HG02588 (cell line): Measurements from ENCODE around the gene MORN5.

Experiments used
- ATAC-seq: cut with Tn5 transposase; IDR thresholded peaks from one replicate; pipeline ENCODE4 v1.9.1; 2021; ENCODE audit warnings: mild to moderate bottlenecking, moderate library complexity; ENCODE audit not compliant: unreplicated experiment

Gene MORN5

DNA sequence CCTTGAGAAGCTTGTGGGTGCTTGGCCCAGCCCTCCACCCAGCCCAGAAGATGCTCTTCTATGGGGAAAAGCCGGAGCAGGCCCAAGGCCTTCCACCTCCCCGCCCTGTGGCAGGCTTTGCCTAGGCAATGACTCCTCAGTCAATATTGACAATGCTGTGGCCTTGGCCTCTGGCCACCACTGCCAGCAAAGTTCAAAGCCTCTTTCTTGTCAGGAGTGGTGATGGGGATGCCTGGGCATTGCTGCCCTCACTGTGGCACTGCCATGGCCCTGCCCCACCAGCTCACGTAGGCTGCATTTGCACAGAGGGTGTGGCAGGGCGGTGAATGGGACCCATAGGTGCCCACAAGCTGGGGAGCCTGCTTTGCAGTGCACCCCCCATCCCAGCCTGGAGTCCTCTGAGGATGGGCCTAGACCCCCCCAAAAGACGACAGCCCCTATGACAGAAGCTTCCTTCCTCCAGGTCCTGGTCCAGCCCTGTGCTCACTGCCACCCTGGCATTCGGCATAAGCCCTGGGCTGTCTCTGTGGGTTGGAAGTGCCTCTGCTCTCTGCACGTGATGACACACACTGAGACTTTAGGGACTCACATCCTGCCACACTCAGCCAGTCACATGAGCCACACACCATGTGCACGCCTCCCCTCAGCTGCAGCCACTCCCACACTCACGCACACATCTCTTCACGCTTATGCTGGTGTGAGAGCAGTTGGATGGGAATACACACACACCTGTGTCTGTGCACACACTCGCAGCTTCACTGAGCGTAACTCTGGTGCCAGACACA lies 31.1 kb downstream of the MORN5 start:
- no peak for ATAC-seq

- no peak for ATAC-seq
These were observed 31.9 kb downstream of the MORN5 start for GRCh38 chr9:122191584-122191983.

- ATAC-seq, result no peak
These were observed 32.7 kb downstream of the MORN5 start for GRCh38 chr9:122192261-122192875.

DNA sequence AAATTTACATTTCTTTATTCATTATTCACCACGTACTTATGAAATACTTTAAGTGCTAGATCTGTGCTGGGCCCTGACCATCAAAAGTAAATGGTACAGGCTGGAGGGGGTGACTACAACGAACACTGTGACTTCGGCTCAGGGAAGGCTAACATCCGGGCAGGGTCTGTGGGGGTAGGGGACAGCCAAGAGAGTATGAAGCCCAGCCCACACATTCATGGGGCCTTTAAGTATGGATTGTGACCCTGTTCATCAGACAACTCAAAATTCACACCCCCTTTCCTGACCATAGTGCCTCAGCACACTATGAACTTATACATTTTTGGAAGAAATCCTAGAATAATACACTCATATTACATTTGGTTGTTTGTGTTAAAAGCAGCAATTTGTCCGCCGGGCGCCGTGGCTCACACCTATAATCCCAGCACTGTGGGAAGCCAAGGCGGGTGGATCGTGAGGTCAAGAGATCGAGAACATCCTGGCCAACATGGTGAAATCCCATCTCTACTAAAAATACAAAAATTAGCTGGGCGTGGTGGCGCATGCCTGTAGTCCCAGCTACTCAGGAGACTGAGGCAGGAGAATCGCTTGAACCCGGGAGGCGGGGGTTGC lies 33.3 kb downstream of the MORN5 start:
- ATAC-seq, result no peak

DNA sequence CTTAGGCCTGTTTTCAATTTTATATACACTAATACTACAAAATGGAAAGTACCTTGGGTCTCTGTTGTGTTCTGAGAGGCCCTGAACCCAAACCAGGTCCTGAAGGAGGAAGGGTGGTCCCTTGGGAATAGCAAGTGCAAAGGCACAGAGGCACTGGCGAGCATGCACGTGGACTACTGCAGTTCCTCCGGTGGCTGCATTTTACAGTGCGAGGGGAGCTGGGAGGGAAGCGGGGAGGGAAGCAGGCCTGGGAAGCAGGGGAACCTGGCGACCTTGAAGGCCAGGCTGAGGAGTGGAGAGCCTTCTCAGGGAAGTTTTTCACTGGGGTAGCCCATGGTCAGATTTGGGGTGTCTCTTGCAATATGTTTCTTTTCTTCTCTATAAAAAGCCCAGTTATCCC lies 33.9 kb downstream of the MORN5 start:
- no peak for ATAC-seq

DNA sequence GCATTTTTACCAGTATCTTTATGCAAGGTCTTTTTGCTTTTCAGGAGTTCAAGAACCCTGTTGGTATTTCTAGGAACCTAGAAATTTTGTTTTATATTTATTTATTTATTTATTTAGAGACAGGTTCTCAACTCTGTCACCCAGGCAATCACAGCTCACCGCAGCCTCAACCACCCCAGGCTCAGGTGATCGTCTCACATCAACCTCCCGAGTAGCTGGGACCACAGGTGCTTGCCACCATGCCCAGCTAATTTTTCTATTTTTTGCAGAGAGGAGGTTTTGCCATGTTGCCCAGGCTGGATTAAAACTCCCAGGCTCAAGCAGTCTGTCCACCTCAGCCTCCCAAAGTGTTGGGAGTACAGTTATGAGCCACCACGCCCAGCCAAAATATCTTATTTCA lies 36.2 kb downstream of the MORN5 start:
- ATAC-seq, result no peak

GRCh38 chr9:122197426-122197825 lies 37.7 kb downstream of the MORN5 start:
- ATAC-seq, result no peak

GRCh38 chr9:122197882-122198281 lies 38.2 kb downstream of the MORN5 start:
- no peak for ATAC-seq

- ATAC-seq, result no peak
These were observed 41.4 kb downstream of the MORN5 start for GRCh38 chr9:122200960-122201595.

DNA sequence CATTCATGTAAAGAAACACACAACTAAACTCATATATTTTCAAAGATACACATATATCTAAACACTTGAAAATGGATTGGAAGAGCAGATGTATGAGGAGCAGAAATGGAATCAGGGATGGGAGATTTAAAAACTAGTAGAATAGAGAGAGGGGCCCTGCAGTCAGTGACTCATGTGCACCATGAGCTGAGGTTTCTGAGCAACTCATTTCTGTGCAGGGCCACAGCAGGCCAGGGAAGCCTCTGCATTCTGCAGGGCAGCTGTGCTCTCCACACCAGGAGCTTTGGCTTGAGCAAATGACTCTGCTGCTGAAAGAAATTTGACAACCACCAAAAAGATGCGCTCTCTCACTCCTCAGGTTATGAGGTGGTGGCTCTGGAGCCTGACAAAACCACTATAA lies 41.9 kb downstream of the MORN5 start:
- ATAC-seq, result no peak

DNA sequence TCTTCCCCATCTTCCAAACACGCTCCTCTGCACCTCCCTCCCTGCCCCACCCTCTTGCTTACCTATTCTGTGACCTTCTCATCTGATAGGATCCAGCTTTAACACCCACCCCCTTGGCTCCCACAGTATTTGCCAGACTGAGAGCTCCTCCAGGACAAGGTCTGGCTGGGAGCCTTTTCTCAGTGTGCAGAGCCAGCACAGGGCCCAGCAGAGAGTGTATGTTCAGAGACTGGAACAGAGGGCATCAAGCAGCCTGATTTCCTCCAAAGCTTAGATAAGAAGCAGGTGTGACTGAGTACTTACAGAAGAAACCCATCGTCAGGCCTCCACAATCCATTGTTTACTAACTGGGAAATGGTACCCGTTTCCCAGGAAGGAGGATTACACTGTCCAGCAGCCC lies 42.4 kb downstream of the MORN5 start:
- no peak for ATAC-seq

GRCh38 chr9:122204055-122204454 lies 44.3 kb downstream of the MORN5 start:
- no peak for ATAC-seq

GRCh38 chr9:122204491-122204890 lies 44.8 kb downstream of the MORN5 start:
- no peak for ATAC-seq

DNA sequence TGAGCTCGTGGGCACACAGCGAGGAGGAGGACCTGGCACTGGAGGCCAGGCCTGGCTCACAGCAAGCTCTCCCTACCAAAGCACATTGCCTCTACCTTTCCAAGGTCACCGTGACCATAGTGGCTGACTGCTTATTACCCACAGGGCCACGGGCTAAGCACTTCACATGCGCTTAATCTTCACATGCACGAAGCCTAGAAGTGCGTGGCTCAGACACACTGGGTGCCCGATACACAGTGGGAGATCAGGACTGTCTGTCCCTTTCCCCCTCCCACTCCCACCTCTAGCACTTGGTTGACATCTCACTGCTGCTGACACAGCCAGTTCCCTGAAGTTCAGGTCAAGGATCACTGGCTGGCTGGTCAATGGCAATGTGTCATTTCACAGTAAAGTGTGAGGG lies 45.5 kb downstream of the MORN5 start:
- no peak for ATAC-seq

DNA sequence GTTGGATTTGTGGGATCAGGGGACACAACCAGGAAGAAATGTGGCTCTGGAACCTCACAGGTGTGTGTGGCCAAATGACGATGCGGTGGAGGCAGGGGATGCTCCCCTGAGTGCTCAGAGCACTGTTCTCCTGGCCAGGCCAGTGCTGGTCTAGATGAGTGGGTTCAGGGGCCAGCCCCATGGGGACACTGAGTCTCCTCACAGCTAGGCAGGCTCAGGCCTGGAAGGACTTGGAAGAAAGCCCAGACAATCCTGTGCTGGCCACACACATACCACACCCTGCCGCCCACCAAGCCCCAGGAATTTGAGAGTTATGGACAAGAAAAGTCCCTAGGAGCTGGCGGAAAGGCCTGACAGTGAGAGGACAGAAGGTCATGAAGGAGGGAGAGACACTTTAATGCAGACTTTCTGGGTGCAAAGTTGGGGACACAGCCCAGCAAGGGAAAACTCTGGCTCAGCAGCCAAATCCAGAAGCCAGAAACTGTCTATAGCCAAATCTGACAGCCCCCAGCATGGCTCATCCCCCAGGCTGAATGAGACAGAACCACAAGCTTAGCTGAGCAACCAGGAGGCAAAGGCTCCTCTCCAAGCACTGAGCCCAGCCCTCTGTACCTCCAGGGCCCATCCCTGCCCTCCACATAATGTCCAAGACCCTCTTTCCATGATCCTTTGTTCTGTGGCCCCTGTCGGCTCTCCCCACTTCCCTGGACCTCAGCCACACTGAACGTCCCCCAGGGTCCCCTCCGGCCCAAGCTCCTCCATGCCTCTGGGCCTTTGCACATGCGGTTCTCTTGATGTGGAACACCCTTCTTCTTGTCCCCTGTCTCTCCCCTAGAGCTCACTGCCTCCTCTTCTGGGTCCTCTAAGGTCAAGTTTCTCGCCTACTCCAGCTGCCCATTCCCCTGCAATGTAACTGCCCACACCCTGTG lies 46.7 kb downstream of the MORN5 start:
- ATAC-seq, result no peak

GRCh38 chr9:122207096-122207495 lies 47.4 kb downstream of the MORN5 start:
- no peak for ATAC-seq

GRCh38 chr9:122209451-122209850 lies 49.7 kb downstream of the MORN5 start:
- no peak for ATAC-seq

DNA sequence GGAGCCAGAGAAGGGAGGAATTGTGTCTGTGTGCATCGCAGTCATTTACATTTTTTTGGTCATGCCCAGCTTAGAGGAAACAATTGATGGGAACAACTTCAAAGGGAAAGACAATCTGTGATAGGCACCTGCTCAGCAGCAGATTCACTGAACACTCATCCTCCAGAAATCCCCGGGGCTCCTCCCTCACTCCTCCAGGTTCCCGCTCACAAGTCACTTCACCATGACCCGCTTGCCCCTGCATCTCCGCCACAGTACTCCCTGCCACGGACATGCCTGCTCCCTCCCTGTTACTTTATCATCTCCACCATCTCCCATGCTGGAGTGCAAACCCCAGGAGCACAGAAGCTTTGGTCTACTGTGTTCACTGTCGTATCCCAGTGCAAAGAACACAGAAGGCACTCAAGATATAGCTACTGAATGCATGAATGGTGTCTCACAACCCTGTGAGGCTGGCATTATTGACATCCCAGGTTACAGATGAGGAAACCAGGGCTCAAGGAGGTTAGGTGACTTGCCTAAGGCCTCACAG lies 52.8 kb downstream of the MORN5 start:
- ATAC-seq, result no peak

GRCh38 chr9:122213102-122213588 lies 53.4 kb downstream of the MORN5 start:
- no peak for ATAC-seq
